Measurements from ENCODE around the gene TOMM40.

GRCh38 chr19:44875666-44876451, 15.2 kb upstream of the TOMM40 start:
- TF ChIP-seq CTCF (conservative IDR thresholded peaks at IDR 0.05 in 1 of 2, IDR thresholded peaks at IDR 0.05 in 1 of 2; ENCODE audit: extremely low read depth in 1 of 2, insufficient read depth in 1 of 2, low read depth in 1 of 2, low read length in 2 of 2) (no peak), EZH2 (IDR thresholded peaks at IDR 0.05; ENCODE audit: borderline replicate concordance, low read length) (no peak)

All from mammary epithelial cell (primary cell).